GM21529 (cell line): ENCODE measurements around the gene CRKL.
"Not testable (repeated sequence)": the region's sequence is repeated elsewhere in the genome, so short reads cannot be mapped to it uniquely, and the experiment has no call there.

ENCODE experiments used
- ATAC-seq: cut with Tn5 transposase; IDR thresholded peaks from one replicate; pipeline ENCODE4 v1.9.1; 2021; ENCODE audit not compliant: unreplicated experiment

The CRKL gene

GRCh38 chr22:20916916-20917810, at the start of gene CRKL:
Gene CRKL, plus strand, starts transcription at chr22:20917407. Its CDS starts 528 bp downstream, at chr22:20917935.
- ATAC-seq = peak; percentile 91

DNA sequence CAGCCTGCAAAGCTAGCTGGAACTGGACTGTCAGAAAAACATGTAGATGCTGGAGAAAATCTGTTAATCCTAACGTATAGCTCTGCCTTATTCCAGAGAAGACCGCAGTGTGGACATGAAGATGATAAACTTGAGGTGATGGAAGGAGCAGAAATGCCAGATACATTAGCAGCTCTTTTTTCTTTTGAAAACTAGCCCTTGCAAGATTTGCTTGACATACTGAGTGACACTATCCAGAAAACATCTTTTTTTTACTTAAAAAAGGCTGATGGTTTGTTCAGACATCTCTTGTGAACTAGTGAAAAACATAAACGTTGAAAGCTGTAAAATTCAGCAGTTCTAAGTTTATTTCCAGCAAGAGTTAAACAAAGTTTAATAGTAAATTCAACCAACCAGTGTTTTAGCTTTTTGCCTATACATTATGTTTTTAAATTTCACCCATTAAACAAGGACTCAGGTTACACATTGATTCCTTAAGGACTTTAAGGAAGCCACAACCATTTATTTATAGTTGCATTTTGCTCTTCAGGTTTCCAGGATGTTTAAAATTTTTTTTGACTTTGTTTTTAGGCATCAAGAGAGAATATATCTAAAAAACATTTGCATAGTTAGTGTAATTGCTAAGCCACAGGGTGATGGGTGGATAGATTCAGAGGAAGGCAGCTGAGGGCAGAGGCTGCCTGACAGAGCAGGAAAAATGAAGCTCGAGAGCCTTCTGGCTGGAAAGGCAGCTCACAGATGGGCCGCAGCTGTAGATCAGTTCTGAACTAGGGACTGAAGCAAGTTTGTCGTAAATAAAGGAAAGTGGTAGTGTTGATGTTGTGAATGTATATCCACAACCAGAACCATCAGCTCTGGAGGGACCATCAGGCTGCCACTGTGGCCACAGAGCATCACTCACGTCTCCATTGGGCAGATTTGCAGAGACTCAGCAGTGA, 48.9 kb upstream of the CRKL start:
- no peak for ATAC-seq

DNA sequence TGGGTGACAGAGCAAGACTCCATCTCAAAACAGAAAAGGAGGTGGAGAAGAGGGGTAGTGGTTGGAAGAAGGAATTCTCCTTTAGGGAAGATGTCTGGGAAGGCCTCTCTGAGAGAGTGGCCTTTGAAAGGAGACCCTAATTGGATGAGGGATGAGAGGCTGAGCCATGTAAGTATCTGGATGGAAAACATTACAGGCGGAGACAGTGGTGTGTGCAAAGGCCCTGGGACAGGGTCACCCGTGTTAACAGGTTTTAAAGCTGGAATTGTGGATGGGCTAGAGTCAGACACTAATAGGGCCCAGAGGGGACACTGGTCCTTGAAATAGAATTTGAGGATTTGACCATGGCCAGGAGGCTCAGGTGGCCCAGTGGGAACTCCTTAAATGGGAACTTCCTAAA, 48.0 kb upstream of the CRKL start:
- no peak for ATAC-seq

- no peak for ATAC-seq
These were observed 44.0 kb upstream of the CRKL start for GRCh38 chr22:20873214-20873613.

GRCh38 chr22:20875296-20875695, 41.9 kb upstream of the CRKL start:
- no peak for ATAC-seq

DNA sequence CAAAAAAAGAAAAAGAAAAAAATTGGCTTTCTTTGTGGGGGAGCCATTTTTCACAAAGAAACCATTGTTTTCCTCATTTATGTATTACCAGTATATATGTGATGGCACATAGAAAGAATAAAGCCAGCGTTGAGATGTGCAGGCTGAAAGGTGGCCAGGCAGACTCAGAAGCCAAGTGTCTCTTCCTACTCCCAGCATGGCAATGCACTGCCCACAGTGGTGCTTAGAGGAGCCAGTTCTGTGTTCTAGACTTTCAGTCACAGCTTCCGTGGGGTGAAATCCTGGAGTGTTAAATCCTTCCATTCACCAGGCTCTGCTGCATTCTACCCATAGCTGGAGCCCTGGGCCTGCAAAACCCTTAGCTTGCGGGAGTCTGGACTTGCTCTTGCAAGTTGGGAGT, 39.5 kb upstream of the CRKL start:
- ATAC-seq = no peak

DNA sequence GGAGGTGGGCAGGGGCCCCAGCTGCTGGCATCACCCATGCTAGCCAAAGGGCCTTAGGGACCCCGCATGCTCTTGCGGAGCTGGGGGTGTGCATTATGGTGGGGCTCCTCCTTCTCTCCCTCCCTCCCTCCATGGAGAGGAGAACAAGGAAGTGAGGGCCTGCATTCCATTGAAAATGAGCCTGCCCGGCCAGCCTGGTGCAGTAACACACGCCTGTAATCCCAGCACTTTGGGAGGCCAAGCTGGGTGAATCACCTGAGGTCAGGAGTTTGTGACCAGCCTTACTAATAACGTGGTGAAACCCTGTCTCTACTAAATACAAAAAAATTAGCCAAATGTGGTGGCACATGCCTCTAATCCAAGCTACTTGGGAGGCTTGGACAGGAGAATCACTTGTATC, 36.0 kb upstream of the CRKL start:
- ATAC-seq = no peak

DNA sequence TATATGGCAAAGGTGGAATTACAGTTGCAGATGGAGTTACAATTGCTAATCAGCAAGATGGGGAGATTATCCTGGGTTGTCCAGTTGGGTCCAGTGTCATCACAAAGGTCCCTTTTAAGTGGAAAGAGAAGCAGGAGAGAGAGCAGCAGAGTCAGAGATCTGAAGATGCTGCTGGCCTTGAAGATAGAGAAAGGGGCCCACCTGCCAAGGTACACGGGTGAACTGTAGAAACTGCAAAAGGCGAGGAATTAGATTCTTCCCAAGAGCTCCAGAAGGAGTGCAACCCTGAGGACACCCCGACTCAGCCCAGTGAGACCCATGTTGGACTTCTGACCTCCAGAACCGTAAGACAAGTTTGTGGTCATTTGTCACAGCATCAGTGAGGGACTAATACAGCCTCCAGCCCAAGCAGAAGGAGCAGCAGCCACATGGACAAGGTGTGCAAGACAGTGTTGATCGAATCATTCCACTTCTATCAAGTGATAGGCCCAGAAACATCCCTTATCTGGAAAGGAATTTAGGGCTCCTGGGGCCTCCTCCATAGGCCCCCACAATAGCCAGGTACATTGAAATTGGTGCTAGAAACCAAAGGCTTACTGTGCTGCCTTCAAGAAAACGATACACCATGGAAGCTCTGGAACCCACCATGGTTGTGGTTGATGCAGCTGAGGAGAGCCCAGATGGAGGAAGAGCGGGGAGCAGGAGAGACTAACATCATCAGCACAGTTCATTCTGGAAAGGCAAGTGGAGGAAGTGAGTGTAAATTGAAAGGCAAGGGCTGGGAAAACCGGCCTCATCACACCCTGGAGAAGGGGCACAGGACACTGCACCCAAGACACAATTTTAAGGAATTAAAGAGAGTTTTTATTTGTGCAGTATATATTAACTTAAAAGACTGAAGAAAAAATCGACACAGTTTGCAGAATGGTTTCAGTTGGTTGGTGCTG, 35.1 kb upstream of the CRKL start:
- ATAC-seq = no peak

DNA sequence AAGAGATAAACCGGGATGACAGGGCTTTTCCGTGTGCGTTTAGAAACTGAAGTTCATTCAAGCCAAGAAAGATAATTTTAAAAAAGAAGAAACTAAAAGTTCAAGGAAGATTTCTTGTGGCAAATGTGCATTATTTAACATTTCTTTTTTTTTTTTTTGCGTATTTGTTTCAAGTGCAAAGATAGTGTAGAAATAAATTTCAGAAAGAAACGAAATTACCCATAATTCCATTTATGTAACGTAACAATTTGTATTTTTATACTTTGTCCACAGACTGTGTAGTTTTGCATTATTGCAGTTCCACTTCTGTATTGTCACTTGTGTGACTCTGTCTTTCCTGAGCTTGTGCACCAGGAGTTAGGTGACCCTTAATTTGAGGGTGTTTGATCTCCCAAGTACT, 34.4 kb upstream of the CRKL start:
- no peak for ATAC-seq

DNA sequence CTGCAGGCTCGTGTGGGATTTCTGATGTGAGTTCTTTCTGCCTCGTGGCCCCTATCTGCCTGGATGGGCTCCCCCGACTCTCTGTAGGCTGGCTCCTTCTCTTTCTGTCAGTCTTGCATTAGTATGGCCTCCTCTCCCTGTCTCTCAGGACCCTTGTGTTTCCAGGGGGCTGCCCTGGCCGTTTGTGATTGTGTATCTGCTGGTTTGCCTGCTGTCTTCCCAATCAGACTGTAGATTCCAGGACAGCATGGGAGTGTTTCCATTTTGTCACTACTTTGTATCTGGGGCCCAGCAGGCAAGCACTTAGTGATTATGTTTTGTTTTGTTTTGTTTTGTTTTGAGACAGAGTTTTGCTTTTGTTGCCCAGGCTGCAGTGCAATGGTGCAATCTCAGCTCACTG, 32.8 kb upstream of the CRKL start:
- ATAC-seq = no peak

DNA sequence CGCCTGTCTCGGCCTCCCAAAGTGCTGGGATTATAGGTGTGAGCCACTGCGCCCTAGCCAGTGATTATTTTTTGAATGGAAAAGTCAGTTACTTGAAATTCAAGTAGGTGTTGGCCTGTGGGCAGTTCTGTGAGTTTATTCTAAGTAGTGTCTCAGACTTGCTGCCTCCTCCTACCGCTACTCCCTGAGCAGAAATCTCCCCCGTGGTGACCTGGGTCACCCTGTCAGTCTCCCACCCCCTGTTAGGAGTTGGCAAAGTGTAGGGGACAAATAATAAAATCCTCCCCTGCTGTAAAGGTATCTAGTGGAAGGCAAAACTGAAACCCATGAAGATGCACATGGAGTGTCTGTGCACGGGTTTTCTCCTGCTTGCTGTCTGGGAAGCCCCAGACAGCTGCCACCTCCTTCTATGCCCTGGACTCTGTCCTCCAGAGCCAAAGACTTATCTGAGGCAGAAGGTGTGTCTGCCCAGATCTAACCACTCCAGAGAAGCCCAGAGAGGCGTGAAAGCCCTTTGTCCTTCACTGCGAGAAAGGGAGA, 32.1 kb upstream of the CRKL start:
- no peak for ATAC-seq

- ATAC-seq = no peak
These were observed 31.5 kb upstream of the CRKL start for GRCh38 chr22:20885557-20886323.

DNA sequence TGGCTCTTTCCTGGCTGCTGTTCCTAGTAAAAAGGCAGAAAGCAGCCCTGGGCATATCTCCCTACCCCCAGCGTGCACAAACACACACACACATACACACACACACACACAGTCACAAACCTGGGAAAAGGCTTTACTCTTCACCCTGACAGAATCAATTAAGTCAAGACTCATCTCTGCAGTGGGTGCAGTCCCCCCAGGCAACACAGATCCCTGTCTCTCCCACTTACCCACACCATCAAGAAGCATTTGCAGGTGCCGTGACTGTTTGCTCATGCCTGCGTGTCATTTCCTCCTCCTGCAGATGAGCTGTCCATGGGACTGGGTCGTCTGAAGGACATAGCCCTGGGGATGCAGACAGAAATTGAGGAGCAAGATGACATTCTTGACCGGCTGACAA, 29.8 kb upstream of the CRKL start:
- no peak for ATAC-seq

DNA sequence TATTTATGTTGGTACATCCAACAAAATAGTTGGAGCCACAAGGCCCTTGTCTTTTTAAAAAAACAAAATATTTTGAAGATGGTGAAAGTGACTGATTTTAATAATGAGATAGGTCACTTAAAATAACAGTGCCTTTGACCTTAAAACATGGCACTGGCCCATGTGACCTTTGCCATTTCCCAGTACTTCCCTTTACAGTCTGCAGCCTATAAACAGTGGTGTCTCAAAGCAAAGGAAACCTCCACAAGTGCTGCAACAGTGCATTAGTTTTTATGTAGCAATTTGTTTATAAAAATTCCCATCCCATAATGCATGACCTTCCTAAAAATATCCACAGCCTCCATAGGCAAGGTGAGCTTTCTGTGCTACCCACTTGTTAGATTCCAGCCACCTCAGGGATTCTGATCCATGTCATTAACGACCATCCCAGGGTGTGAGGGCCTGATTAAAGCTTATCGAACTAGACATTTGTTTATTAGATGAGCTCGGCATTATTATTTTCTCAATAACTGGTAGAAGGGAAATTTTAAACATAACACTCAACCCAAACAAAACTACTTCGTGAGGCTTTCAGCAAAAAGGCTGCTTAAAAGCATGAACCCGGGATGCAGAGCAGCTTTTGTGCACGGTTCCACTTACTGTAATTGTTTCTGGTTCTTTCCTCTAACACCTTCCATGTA, 28.0 kb upstream of the CRKL start:
- no peak for ATAC-seq

DNA sequence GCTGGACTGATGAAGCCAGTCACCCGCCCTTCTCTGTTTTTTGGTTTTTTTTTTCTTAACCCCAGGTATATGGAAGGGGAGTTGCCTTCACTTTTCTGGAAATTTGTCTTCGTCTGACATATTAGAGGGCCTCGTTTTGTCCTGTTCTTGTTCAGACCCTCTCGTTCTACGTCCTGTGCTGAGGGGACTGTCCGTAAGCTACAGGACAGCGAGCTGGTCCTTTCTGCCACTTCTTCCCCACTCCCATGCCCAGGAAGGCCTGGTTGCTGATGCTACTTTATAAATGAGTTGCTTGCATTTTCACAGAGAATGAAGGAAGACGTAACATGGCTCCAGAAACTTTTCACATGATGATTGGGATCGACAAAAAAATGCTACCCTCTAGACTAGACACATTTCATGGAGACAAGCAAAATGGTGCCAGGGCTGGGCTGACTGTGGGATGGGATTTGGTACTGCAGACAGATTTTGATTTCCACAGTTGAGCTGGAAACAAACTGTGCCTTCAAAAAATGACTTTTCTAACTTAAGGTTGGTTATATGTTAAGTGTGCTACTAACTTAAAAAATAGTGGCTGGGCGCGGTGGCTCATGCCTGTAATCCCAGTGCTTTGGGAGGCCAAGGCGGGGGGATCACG, 27.2 kb upstream of the CRKL start:
- ATAC-seq = no peak

DNA sequence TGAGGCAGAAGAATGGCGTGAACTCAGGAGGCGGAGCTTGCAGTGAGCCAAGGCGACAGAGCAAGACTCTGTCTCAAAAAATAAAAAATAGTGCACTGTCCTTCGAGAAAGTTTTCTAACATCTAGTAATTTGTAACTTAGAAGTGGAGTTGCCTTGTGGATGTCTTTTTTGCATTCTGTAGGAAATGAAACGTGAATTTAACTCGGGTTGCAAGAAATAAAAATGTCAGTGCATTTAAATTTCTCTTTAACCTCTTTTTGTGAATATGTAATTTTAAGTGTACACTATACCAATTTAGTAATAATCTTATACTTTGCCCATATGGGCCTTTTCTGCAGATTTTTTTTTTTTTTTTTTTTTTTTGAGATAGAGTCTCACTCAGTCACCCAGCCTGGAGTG, 26.2 kb upstream of the CRKL start:
- ATAC-seq = no peak

- ATAC-seq = not testable (repeated sequence)
These were observed 19.5 kb upstream of the CRKL start for GRCh38 chr22:20897737-20898136.

GRCh38 chr22:20899827-20900423, 17.3 kb upstream of the CRKL start:
- no peak for ATAC-seq
